NCI-H2107 treated with DMSO at 0.1 percent for 48 hours (cell line): ENCODE results near the gene PCNX2.

Experiments used
- DNase-seq: peaks from one replicate; lab custom pipeline; 2025; ENCODE audit not compliant: unreplicated experiment; lab: John Stamatoyannopoulos, UW

Gene PCNX2

DNA sequence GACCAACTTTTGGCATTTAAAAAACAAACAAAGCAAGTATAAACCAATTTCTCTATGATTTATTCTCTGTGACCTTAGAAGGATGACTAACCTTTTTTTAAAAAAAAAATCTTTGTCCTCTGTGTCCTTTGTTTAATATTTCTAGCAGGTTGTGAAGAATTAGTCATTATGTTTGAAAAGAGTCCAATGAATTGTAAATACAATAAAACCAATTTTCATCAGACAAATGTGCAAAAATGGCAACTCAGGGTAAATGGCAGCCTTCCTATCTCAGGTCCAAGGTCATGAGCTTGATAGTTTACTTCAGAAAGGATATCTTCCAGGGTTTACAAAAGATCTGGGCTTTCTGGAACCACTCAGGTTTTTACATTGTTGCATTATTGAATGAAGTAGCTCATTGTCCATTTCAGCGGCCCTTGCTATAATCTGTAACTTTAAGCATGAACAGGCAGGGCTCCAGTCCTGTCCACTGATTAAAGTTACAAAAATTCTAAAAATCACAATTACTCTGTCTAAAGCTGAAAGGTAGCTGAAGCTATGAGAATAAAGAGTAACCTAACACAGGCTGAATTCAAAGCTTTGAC is 20.3 kb upstream of the PCNX2 start:
- DNase-seq, result no peak

DNA sequence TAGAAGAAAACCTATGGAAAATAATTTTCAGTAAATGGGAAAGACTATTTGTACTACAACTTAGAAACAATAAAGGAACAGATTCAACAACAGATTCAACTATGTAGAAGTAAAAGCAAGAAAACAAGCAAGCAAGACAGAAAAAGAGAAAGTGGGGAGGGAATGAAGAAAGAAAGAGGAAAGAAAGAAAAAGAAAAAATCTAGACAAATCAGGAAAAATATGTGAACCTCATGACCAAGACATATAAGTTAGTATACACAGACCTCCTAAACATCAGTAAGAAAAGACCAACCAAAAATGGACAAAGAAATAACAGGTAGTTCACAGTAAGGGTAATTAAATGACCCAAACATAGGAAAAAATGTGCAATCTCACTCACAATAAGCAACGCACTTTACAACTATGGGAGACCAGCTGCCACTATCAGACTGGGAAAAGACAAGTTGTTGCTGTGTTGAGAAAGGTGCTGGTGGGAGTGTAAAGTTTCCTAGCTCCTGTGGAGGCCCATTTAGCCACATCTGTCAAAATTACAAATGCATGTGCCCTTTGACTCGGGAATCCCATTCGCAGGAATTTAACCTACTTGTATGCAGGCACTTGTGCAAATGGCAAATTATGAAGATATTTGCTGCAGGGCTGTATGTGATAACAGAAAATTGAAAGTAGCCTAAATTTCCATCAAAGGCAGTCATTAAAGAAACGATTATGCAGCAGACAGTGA is 18.1 kb upstream of the PCNX2 start:
- no peak for DNase-seq

GRCh38 chr1:233304489-233305102 is 9.1 kb upstream of the PCNX2 start:
- DNase-seq, result peak; percentile 47

DNA sequence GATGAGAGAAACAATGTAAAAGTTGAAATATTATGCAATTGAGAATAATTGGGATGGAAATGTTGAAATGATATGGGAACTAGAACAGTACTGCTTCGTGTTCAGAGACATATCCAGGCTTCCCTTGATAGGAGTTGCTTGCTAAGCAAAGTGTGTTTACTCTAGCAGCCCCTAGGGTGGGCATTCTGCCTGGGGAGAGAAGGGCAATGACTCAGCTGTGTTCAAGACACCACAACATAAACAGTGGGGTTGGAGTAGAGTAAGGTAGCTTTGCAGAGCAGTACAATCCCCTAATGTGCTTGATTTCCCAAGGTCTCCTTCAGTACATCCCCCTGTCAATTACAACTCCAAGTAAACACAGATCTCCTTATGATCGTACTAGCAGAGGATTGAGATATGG is 4.8 kb upstream of the PCNX2 start:
- DNase-seq, result no peak

- no peak for DNase-seq
These were observed 3.9 kb upstream of the PCNX2 start for GRCh38 chr1:233299450-233299849.

DNA sequence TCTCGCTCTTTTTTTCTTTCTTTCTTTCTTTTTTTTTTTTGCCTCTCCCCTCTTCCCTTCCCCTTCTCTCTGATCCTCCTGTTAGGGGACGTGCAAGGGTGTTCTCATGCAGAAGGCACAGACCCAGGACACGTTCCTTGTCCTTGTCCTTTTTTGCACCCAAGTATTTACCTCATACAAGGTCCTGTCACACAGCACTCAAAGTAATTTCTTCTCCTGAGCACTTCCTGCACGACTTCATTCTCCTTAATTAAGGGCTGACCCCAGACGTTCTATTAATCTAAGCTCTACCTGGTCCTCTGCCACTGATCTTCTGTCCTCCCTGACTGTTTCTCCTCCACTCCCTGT is 424 bp upstream of the PCNX2 start:
- no peak for DNase-seq

DNA sequence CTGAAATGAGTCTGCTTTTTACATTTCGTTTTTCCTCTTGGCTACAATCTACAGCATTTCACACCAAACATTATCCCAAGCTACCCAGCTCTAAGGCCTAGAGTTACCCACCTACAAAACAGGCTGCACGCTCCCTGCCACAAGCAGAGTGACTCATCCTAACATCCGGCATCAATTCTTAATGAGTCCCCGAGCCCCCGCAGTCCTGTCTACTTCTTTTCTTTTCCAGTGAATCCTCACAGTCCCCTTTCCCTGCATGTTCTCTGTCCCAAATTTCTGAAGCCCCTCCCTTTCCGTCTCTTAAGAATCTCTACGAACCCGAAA is 650 bp downstream of the PCNX2 start:
- peak; percentile 30 for DNase-seq

DNA sequence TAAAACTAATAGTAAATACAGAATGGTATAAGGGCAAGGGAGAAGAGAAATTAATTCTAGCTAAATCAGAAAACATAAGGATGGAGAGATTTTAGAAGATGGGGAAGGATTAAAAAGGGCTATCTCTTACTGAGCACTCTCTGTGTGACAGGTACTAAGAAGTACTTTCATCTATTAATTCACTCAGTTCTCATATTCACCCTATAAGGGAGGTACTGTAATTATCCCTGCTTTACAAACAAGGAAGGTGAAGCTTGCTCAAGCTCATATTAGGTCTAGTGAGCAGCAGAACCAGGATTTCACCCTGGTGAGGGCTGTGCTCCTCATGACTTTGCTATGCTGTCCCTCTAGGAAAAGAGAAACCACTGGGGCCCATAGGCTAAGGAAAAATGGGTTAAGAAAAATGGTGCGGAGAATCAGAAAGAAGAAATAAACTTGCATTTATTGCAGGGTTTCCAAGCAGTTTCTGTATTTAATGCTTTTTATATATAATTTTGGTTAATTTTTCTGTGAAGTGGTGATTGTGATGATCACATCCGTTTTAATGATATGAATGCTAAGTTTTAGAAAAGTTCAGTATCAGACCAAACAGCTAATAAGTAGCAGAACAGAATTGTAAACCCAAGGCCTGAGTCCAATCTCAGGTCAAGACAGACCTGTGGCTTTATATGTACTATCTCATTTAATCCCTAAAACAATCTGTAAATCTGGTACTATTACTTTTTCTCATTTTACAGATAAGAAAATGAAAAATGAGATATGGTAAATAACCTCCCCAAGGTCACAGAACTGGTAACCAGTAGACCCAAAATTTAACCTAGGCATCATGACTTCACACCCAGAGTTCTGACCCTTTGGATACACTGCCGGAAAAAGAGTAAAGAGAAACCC is 1.7 kb downstream of the PCNX2 start:
- DNase-seq, result no peak

- no peak for DNase-seq
These were observed 5.0 kb downstream of the PCNX2 start for GRCh38 chr1:233290396-233291034.

- DNase-seq, result peak; percentile 91
These were observed 5.8 kb downstream of the PCNX2 start for GRCh38 chr1:233289676-233290075.

DNA sequence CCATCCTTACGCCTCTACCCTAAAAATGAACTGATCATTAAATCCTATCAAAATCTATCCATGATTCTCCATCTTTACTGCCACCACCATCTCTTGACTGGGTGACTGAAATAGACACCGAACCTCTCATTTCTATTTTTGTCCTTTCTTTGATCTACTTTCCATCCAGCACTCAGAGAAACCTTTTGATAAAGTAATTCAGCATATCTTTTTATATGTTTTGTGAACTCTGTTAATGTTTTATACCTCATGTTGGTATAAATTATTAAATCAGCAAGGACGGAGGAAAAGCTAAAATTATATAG is 13.0 kb downstream of the PCNX2 start:
- no peak for DNase-seq

DNA sequence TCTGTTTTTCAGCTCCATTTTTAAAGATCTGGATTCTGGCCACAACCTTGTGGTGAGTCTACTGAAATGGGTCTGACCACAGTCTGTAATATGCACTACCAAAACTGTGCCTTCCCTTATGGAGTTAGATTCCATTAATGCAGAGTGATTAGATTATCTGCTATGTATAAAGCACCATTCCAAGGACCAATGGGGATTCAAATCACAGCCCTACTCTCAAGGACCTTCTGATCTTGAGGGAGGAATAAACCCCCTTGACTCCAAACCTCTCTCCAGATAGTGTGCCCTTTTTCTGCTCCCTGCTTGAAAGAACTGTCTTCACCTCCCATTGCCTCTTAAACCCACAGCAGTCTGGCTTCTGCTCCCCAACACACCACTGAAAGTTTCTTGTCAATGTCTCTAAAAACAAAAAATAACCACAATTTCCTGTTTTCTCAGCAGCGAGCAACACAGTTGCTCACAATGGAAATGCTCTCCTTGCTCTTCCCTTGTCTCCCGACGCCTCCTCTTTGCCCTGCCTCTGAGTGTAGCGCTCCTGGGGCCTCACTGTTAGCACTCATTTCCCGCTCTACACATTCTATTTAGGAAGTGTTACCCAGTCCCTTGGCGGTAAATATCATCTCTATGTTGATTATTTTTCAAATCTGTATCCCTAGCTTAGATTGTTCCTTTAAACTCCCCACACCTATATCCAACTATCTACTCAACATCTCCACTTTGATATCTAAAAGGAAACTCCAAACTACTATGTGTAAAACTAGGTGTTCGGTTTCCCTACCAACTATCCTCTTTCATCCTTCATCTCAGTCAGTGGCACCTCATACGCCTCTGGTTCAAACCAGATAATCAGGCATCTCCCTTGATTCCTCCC is 13.6 kb downstream of the PCNX2 start:
- no peak for DNase-seq

DNA sequence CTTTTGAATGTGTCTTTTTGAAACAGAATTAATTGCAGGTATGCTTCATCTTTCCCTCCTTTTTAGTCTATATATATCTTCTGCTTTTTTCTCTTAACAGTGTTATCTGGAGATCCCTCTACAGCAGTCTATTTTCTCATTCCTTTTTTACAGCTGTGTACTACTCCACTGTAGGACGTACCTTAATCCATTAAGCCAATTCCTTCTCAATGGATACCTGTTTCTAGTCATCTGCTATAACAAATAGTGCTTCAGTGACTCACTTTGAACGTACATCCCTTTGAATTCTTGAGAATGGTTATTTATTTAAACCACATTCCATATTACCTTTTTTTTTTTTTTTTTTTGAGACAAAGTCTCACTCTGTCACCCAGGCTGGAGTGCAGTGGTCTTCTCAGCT is 15.6 kb downstream of the PCNX2 start:
- no peak for DNase-seq

DNA sequence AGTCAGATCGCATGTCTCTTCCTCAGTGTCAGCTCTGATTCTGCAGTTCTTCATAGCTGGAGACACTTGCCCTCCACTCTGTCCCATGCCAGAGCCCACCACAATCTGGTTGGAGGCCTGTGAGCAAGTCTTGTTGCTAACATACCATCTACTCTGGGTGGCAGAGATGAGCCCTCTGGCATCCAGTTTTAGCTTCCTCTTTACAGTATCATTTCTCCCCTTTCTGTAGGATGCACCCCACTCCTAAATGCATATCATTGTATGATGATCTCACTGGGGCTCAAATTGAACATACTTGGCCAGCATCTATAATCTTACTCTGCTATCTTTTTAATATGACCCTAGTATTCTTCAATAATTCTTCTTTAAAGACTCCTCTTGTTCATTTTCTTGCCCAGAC is 16.9 kb downstream of the PCNX2 start:
- no peak for DNase-seq

GRCh38 chr1:233277637-233278606 is 17.6 kb downstream of the PCNX2 start:
- no peak for DNase-seq

DNA sequence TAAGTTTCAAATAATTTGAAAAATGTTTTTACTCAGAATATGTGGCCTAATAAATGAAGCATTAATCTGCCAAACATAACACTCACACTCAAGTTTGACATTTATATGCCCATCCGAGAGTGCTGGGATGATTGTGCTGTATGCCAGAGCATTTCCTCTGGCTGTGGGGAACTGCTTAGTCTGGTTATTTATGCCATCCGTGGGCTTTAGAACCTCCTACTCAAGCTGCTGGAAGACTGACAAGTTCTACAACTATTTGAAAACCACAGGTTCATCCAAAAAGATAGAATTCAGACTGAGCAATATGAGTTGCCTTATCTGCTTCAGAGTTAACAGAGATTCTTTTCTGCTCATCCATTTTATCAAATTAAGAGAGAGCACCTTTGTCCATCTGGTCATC is 25.9 kb downstream of the PCNX2 start:
- DNase-seq, result no peak

- DNase-seq, result no peak
These were observed 27.0 kb downstream of the PCNX2 start for GRCh38 chr1:233268389-233269022.

DNA sequence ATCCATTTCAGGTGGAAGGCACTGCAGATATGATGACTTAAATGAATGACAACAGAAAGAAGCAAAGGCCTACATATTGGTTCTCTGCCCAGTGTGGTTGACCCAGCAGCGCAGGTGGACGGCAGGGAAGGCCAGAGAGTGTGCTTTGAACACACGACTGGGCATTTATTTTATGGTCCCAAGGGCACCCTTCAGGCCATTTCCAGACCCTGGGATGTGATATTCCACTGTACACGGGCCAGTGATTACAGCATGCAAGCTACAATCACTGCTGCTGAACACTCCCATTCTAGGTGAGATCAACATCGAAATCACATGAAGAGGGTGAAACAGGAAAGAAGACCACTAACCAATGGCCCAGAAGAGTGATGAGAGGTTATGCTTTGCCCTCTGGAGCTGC is 33.8 kb downstream of the PCNX2 start:
- no peak for DNase-seq

DNA sequence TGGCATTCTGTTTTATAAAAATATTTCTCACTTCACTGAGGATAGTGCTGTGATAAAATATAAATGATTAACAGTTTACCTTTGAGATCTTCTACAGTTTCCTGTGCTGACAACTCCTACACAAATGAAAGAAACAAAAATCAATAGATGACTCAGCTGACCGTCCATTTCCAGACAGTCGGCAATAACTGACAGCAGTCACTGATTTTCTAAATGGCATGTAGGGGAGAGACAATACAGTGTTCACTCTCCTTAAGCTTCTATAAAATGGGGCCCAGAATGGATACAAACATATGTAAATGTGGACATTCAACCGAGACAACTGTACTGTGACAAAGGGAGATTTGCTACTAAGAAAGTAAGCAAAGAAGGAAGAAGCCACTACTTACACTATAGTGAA is 34.3 kb downstream of the PCNX2 start:
- no peak for DNase-seq
